Cardiac muscle cell (in vitro differentiated cells and primary cell): Measurements from ENCODE around the gene MCC. TPM values are rescaled to one million over a fixed set of nuclear protein-coding genes. Genes with fewer than 3 reads are reported as not detected.

Experiments
- DNase-seq, 2 donors: peaks; one replicate each; pipeline versions ENCODE4 v3.0.0 to v3.0.0-alpha.2; 2010 to 2017; ENCODE audit warnings: low read depth in 1 of 2, low spot score in 1 of 2
- H3K27ac ChIP-seq: fragments of 200-600 bp; sonication (generic); 2 replicates; pipeline ENCODE4 v1.5.1; 2016
- H3K27me3 ChIP-seq: fragments of 200-600 bp; sonication (generic); 2 replicates; pipeline ENCODE4 v1.6.0; 2016; ENCODE audit warnings: control low read depth
- H3K36me3 ChIP-seq: fragments of 200-600 bp; sonication (generic); 2 replicates; pipeline ENCODE4 v1.5.1; 2016; ENCODE audit warnings: control low read depth
- H3K4me1 ChIP-seq: fragments of 200-600 bp; sonication (generic); 2 replicates; pipeline ENCODE4 v1.8.1; 2017; ENCODE audit warnings: low read depth, mild to moderate bottlenecking, mixed run types
- H3K4me3 ChIP-seq: fragments of 200-600 bp; sonication (generic); 2 replicates; pipeline ENCODE4 v1.5.1; 2016; ENCODE audit warnings: mild to moderate bottlenecking
- H3K9me3 ChIP-seq: fragments of 200-600 bp; sonication (generic); 2 replicates; pipeline ENCODE4 v1.5.1; 2017; ENCODE audit warnings: low read depth, mild to moderate bottlenecking, control low read depth
- CTCF ChIP-seq: IDR thresholded peaks from 2 replicates; pipeline ENCODE4 v1.5.1; 2012; ENCODE audit warnings: low read depth, mild to moderate bottlenecking, low read length
- polyA plus RNA-seq: library from polyadenylated mRNA; unstranded; fragments of >200 nt; fragmentation: Nextera tagmentation; extraction: Ambion mirVana; gene quantifications from 2 replicates; pipeline ENCODE4 v1.2.1, GENCODE V29; 2016
- total RNA-seq: library from RNA; depleted of rRNA; stranded (reverse); fragments of >200 nt; gene quantifications from 2 replicates; pipeline ENCODE4 v1.2.3, GENCODE V29; 2016

MCC gene
- total and polyA plus RNA-seq, 2 experiments from 2014 or later, result 37.8 to 137 TPM

DNA sequence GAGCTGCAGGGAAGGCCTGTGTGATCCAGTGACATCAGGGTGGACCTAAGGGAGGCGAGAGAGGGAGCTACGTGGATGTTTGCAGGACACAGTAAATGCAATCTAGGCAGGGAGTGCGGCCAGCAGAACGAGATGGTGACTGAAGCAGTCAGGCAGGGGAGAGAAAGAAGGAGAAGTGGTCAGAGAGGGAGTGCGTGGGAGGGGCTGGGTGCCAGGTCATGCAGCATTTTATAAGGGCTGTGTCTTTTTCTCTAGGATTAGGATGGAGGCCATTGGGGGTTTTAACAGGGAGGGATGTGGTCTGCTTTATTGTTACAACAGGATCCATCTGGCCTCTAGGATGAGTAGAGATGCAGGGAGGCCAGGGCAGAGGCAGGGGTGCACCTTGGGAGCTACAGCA, 431.3 kb downstream of the MCC start:
- H3K4me3 ChIP-seq, result no peak overlapping the region
- peaks cover 7% of the 10 kb centered on the region for H3K4me1 ChIP-seq
- peaks cover 25% of the 10 kb centered on the region for H3K36me3 ChIP-seq
- no peak for DNase-seq
- no peaks in the 10 kb centered on the region for H3K27me3 ChIP-seq
- no peaks in the 10 kb centered on the region for H3K9me3 ChIP-seq
- no peak for TF ChIP-seq CTCF
- no peak overlapping the region for H3K27ac ChIP-seq

DNA sequence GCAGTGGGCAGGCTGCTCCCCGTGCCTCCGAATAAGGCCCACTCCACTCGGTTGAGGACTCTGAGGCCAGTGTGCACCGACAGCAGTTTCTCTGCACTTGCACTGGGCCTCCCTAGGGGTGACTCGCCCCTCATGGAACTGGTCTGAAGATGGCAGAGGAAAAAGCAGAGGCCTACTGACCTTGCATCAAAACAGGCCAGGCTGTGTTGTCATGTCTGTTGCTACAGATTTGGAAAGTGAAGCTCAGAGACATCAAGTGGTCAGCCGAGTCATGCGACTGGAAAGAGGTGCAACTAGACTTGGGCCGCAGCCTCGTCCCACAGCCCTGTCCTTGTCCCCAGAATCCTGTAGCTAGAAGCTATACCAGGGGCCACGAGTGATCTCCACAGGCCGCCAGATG, 433.4 kb downstream of the MCC start:
- no peak overlapping the region for H3K27ac ChIP-seq
- DNase-seq, result no peak
- H3K9me3 ChIP-seq, result no peaks in the 10 kb centered on the region
- no peak overlapping the region for H3K4me3 ChIP-seq
- H3K4me1 ChIP-seq, result no peaks in the 10 kb centered on the region
- peaks cover 37% of the 10 kb centered on the region for H3K36me3 ChIP-seq
- no peaks in the 10 kb centered on the region for H3K27me3 ChIP-seq
- no peak for TF ChIP-seq CTCF

- H3K27ac ChIP-seq, result no peak overlapping the region
- H3K4me3 ChIP-seq, result no peak overlapping the region
- no peaks in the 10 kb centered on the region for H3K27me3 ChIP-seq
- TF ChIP-seq CTCF, result no peak
- no peaks in the 10 kb centered on the region for H3K9me3 ChIP-seq
- DNase-seq, result peak in 1 of 2 donors; percentile 92
- H3K4me1 ChIP-seq, result no peaks in the 10 kb centered on the region
- peaks cover 38% of the 10 kb centered on the region for H3K36me3 ChIP-seq
Measured at GRCh38 chr5:113053511-113053995, 434.7 kb downstream of the MCC start.

GRCh38 chr5:113052041-113052795, 436.0 kb downstream of the MCC start:
- Histone ChIP-seq H3K4me1 (no peaks in the 10 kb centered on the region), H3K4me3 (no peak overlapping the region), H3K27me3 (no peaks in the 10 kb centered on the region), H3K9me3 (no peaks in the 10 kb centered on the region), H3K27ac (no peak overlapping the region), H3K36me3 (peaks cover 47% of the 10 kb centered on the region)
- TF ChIP-seq CTCF, result no peak
- DNase-seq, result peak in 1 of 2 donors; percentile 21

- Histone ChIP-seq H3K4me3 (no peak overlapping the region), H3K27ac (no peak overlapping the region), H3K4me1 (no peaks in the 10 kb centered on the region), H3K27me3 (no peaks in the 10 kb centered on the region), H3K9me3 (no peaks in the 10 kb centered on the region), H3K36me3 (peaks cover 48% of the 10 kb centered on the region)
- peak in 1 of 2 donors; percentile 65 for DNase-seq
- no peak for TF ChIP-seq CTCF
Measured at GRCh38 chr5:113050721-113051382, 437.4 kb downstream of the MCC start.
